ENCODE data around the gene SETD1B. TPM values are rescaled to one million over a fixed set of nuclear protein-coding genes. Genes with fewer than 3 reads are reported as not detected.

Gene SETD1B
- total RNA-seq, 1 experiment from 2014 or later = 3.4 TPM

- in situ Hi-C loops (cut with HindIII; ENCODE audit: low pct_unique_long_range_greater_than_20kb, low sequenced_read_pairs) = no loop called here
- no peak for DNase-seq (ENCODE audit: low read depth)
These were observed 1.3 kb upstream of the SETD1B start for GRCh38 chr12:121802485-121802842.

GRCh38 chr12:121802843-121803698, 738 bp upstream of the SETD1B start:
- DNase-seq (ENCODE audit: low read depth) = peak; percentile 95
- in situ Hi-C loops (cut with HindIII; ENCODE audit: low pct_unique_long_range_greater_than_20kb, low sequenced_read_pairs) = no loop called here

- in situ Hi-C loops (cut with HindIII; ENCODE audit: low pct_unique_long_range_greater_than_20kb, low sequenced_read_pairs) = no loop called here
- peak; percentile 45 for DNase-seq (ENCODE audit: low read depth)
These were observed 755 bp downstream of the SETD1B start for GRCh38 chr12:121804417-121805111.

- no peak for DNase-seq (ENCODE audit: low read depth)
- in situ Hi-C loops (cut with HindIII; ENCODE audit: low pct_unique_long_range_greater_than_20kb, low sequenced_read_pairs) = no loop called here
These were observed 1.6 kb downstream of the SETD1B start for GRCh38 chr12:121805171-121806008.

- no peak for DNase-seq (ENCODE audit: low read depth)
- in situ Hi-C loops (cut with HindIII; ENCODE audit: low pct_unique_long_range_greater_than_20kb, low sequenced_read_pairs) = no loop called here
These were observed 2.3 kb downstream of the SETD1B start for GRCh38 chr12:121806009-121806545.

GRCh38 chr12:121806546-121807423, 3.0 kb downstream of the SETD1B start:
- DNase-seq (ENCODE audit: low read depth) = no peak
- in situ Hi-C loops (cut with HindIII; ENCODE audit: low pct_unique_long_range_greater_than_20kb, low sequenced_read_pairs) = no loop called here

GRCh38 chr12:121807642-121808347, 4.0 kb downstream of the SETD1B start:
- no peak for DNase-seq (ENCODE audit: low read depth)
- in situ Hi-C loops (cut with HindIII; ENCODE audit: low pct_unique_long_range_greater_than_20kb, low sequenced_read_pairs) = no loop called here

- in situ Hi-C loops (cut with HindIII; ENCODE audit: low pct_unique_long_range_greater_than_20kb, low sequenced_read_pairs) = no loop called here
- DNase-seq (ENCODE audit: low read depth) = no peak
These were observed 4.8 kb downstream of the SETD1B start for GRCh38 chr12:121808623-121809022.

- in situ Hi-C loops (cut with HindIII; ENCODE audit: low pct_unique_long_range_greater_than_20kb, low sequenced_read_pairs) = no loop called here
- DNase-seq (ENCODE audit: low read depth) = no peak
These were observed 5.9 kb downstream of the SETD1B start for GRCh38 chr12:121809712-121810116.

GRCh38 chr12:121810234-121810817, 6.5 kb downstream of the SETD1B start:
- DNase-seq (ENCODE audit: low read depth) = no peak
- in situ Hi-C loops (cut with HindIII; ENCODE audit: low pct_unique_long_range_greater_than_20kb, low sequenced_read_pairs) = no loop called here

GRCh38 chr12:121810833-121811433, 7.1 kb downstream of the SETD1B start:
- DNase-seq (ENCODE audit: low read depth) = no peak
- in situ Hi-C loops (cut with HindIII; ENCODE audit: low pct_unique_long_range_greater_than_20kb, low sequenced_read_pairs) = no loop called here

GRCh38 chr12:121811434-121812319, 7.9 kb downstream of the SETD1B start:
- in situ Hi-C loops (cut with HindIII; ENCODE audit: low pct_unique_long_range_greater_than_20kb, low sequenced_read_pairs) = no loop called here
- peak; percentile 63 for DNase-seq (ENCODE audit: low read depth)

- peak; percentile 69 for DNase-seq (ENCODE audit: low read depth)
- in situ Hi-C loops (cut with HindIII; ENCODE audit: low pct_unique_long_range_greater_than_20kb, low sequenced_read_pairs) = no loop called here
These were observed 8.6 kb downstream of the SETD1B start for GRCh38 chr12:121812320-121812871.

- in situ Hi-C loops (cut with HindIII; ENCODE audit: low pct_unique_long_range_greater_than_20kb, low sequenced_read_pairs) = no loop called here
- no peak for DNase-seq (ENCODE audit: low read depth)
These were observed 9.4 kb downstream of the SETD1B start for GRCh38 chr12:121812921-121813896.
